HK-2 (cell line): Measurements from ENCODE around the gene POLA1.
A peak's percentile ranks its signal among the peaks of the same experiment; 100 is the strongest.
"Not testable (repeated sequence)": the region's sequence is repeated elsewhere in the genome, so short reads cannot be mapped to it uniquely, and the experiment has no call there.

Source experiments
- DNase-seq: peaks from one replicate; pipeline ENCODE4 v3.0.0-alpha.2; 2018; ENCODE audit not compliant: unreplicated experiment

The POLA1 gene

DNA sequence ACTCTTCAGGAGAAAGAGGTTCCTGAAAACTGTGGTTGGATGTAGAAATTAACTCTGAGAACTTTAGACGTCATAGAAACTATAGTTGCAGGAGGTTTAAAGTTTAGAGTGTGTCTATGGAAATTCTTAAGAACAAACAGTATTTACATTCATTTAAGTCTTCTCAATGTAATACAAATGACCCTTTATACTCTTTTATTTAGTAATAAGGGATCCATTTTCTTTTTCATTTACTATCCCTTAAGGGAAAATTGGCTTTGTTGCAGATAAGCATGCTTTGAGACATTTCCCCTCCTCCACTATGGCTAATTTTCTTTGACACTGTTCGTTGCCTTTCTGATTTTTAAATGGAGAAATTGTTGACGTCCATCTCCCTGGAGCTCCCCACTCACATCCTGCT is 96.4 kb downstream of the POLA1 start:
- DNase-seq = no peak

DNA sequence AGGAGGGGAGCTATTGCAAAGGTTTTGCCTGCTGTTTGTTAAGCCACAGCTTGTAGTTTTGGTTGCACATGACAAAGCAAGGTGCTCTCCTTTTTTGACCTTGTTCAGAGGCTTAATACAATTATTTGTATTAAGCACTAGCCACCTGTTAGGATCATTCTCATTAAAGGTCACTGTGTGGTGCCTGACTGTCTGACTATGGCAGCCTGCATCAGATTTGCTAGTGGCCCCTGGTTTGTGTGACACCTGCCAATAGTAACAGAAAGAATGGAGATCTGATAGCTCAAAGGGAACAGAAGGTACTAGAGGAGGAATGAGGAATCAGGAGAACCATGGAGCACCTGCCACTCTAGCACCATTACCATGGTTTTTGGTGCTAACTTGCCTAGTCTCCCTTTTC is 102.5 kb downstream of the POLA1 start:
- DNase-seq = no peak

DNA sequence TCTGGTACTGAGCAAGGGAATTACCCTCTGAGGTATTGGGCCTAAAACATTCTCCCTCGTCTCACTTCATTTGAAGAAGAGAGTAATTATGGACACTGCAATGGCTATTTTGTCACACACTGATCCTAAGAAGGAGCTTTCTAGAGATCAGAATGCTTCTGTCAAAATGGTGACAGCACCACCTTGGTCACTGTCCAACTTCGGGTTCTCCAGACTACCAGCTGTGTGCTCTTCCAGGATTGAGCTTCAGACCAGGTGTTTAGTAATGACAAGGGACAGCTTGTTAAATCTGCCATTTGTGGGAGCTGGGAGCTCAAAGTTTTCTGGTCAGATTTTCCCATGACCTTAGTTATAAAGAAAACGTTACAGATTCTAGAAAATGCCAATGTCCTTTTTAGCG is 105.4 kb downstream of the POLA1 start:
- DNase-seq = no peak

- DNase-seq = no peak
Observed at GRCh38 chrX:24799565-24799964, 105.8 kb downstream of the POLA1 start.

GRCh38 chrX:24805201-24805600 is 111.5 kb downstream of the POLA1 start:
- no peak for DNase-seq

DNA sequence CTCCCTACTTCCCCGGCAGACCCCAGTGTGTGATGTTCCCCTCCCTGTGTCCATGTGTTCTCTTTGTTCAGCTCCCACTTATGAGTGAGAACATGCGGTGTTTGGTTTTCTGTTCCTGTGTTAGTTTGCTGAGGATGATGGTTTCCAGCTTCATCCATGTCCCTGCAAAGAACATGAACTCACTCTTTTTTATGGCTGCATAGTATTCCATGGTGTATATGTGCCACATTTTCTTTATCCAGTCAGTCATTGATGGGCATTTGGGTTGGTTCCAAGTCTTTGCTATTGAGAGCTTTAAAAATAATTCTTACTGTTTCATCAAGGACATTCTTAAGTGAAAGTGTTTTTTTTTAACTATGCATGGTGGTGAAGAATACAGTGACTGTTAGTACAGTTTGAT is 126.1 kb downstream of the POLA1 start:
- not testable (repeated sequence) for DNase-seq

DNA sequence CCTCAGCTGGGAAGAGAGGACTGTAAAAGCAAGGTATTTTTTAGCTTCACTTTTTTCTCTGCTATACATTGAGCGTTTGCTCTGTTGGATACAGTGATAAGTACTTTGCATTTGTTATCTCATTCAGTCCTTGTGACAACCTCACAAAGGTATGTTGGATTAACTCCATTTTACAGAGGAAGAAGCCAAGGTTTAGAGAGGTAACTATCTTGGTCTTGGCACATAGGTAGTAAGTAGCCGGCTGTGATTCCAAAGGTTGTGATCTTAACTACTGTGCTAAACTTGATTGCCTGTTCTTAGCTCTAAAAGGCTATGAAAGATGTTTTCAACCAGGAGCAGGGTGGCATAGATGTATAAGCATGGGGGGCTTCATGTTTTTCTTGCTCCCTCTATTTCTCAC is 134.4 kb downstream of the POLA1 start:
- DNase-seq = no peak

- DNase-seq = no peak
Observed at GRCh38 chrX:24828600-24828999, 134.9 kb downstream of the POLA1 start.

- no peak for DNase-seq
Observed at GRCh38 chrX:24833695-24834094, 140.0 kb downstream of the POLA1 start.

GRCh38 chrX:24837966-24838365 is 144.2 kb downstream of the POLA1 start:
- no peak for DNase-seq

DNA sequence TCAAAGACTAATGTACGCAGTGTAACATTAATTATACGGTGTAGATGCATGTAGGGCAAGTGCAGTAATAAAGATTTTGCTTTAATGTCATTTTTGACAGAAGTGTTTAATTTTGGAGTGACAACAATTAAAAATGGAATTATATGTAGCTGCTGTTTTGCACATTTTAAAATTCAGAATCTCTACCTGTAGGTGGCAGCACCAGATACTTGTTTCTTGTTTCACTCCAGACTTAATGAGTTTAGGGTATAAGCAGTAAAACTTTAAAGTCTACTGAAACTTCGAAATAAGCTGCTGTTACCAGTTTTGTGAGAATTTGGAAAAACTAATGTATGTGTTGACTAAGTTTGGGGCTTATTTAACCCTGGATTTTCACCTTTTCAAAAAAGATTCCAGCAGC is 144.9 kb downstream of the POLA1 start:
- DNase-seq = no peak

DNA sequence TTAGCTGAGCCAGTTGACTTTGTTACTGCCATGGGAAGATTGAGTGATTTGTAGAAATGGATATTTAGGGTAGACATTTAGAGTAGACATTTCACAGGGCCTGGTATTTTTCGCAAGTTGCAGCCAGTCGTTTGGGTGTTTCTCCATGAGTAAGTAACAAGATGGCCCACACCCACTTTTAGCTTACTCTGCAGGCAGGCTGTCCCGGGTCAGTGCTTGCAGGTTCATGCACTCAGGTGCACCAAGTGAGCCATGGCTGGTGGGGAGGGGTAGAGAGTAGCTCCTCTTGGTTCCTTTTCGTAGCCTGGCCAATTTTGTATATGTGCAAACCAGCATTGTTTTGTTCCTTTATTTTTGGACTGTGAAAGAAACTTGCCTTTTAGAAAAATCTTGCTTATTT is 145.6 kb downstream of the POLA1 start:
- DNase-seq = no peak

- no peak for DNase-seq
Observed at GRCh38 chrX:24842486-24842885, 148.8 kb downstream of the POLA1 start.

DNA sequence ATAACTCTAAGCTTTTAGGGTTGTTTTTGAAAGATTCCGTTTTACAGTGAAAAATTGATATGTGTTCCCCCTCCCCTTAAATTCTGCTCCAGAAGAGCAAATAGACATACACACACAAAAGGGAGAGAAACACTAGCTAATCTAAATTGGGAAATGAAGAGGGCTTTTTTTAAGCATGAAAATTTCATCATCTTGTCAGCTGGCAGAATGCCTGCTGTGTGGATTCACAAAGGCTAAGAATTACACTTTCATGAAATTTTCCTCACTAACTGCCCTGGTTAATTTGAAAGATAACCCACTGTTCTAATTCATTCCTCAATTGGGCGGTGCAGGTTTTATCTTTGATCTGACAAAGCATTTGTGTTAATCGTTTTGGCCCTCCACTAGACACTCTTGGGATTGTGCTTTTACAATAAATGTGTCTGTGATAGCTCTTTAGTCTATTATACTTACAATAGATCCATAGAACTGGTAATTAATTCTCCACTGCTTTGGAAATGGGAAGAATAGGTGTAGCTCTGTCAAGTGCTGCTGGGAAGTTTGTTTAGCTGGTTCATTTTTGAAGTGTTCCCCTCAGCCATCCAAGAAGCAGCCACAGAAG is 152.9 kb downstream of the POLA1 start:
- no peak for DNase-seq

GRCh38 chrX:24851289-24851688 is 157.6 kb downstream of the POLA1 start:
- no peak for DNase-seq

DNA sequence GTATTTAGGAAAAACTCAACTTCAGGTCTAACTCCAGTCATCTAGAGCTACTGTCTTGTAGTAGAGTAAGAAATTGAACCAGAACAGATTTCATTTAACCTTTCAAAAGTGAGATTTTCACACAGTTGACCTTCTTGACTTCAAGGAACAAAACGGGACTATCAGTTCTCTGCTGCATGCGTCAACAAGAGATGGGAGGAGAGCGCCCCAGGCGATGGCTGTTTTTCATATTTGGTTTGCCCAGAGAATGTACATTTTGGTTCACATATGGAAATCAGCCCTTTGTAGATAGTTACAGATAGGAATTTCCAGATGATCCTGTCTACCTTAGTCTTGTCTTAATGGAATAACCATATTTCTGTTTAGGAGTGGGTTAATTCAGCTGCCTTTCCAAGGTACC is 158.1 kb downstream of the POLA1 start:
- DNase-seq = no peak

DNA sequence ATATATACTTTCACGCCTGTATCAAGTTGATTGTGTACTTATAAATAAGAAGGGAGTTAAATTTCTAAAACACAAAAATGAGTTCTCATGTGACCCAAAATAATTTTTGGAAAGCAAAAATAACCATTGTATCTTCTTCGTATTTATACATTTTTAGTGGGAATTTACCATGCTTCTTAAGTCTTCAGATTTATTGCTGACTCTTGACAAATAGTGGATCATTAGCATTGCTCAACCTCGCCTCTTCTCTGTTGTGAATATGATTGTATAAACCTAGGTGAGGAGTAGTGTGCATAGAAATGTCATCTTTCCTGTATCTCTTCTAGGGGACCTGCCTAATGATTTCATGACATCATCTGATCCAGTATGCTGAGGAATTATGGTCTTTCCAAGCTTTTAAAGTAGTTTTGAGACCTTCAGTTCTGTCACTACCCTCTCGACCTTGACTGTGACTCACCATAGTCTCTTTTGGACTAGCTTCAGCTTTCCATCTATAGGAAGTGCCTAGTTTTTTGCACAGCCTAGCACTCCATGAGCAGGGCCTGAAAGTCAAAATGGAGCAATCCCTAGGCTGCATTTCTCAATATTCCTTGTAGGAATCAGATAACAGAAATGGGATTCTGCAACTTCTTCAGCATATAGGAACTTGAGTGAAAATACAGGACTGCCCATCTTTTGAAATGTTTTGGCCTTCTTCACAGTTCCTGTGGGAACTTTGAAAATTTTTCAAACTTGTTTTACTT is 164.5 kb downstream of the POLA1 start:
- no peak for DNase-seq

- DNase-seq = no peak
Observed at GRCh38 chrX:24859211-24859841, 165.6 kb downstream of the POLA1 start.

GRCh38 chrX:24860140-24860539 is 166.4 kb downstream of the POLA1 start:
- no peak for DNase-seq

DNA sequence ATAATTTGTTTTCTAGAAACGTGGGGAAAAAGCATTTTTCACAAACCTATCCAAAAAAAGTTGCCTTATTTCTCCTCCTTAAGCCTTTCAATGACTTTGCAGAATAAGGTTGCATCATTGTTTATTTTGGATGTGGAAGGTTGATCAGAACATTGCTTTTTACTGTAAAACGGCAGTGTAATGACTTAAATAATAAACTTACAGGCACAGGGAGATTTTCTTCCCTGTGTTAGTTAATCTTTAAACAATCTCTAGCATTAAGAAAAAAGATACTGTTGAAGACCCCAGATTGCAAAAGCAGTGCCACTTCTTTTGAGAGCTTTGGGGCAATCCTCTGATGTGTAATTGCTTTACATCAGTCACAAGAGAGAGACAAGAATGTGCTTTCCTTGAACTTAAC is 168.6 kb downstream of the POLA1 start:
- no peak for DNase-seq

DNA sequence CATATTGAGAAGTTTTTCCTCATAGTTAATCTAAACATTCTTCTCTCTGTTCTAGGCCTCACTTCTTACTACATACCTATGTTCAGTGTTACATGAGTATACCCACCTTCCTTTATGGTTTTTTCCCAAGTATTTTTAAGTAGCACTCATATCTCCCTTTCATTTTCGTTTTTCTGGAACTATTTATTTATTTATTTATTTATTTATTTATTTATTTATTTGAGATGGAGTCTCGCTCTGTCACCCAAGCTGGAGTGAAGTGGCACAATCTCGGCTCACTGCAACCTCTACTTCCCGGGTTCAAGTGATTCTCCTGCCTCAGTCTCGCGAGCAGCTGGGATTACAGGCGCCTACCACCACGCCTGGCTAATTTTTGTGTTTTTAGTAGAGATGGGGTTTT is 170.1 kb downstream of the POLA1 start:
- DNase-seq = not testable (repeated sequence)

- peak; percentile 21 for DNase-seq
Observed at GRCh38 chrX:24870143-24870542, 176.4 kb downstream of the POLA1 start.

DNA sequence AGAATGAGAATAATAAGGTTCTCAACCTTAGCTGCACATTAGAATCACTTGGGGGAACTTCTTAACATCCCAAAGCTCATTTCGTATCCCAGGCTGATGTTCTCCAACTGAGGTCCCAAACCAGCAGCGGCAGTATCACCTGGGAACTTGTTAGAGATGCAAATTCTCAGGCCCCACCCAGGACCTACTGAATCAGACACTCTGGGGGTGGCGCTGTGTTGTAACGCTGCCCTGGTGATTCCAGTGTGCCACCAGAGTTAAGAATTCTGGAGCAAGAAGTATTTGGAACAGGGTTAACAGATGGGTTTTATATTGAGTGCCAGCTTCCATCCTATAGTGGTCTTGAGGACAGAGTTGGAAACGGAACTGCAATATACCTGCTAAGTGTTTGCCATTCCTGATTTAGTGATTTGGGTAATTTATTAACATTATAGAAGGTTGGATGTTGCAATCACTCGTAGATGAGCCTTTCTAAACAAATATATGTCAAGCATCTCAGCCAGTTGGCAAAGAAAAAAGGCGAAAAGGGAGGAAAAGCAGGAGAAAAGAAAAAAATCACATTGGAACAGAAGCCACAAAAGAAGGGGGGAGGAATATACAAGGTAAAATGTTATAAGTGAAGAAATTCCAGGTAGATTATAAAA is 181.0 kb downstream of the POLA1 start:
- DNase-seq = no peak
